Measurements from ENCODE around the gene TMEM35B.
"Not testable (repeated sequence)": the region's sequence is repeated elsewhere in the genome, so short reads cannot be mapped to it uniquely, and the experiment has no call there.

TMEM35B gene

DNA sequence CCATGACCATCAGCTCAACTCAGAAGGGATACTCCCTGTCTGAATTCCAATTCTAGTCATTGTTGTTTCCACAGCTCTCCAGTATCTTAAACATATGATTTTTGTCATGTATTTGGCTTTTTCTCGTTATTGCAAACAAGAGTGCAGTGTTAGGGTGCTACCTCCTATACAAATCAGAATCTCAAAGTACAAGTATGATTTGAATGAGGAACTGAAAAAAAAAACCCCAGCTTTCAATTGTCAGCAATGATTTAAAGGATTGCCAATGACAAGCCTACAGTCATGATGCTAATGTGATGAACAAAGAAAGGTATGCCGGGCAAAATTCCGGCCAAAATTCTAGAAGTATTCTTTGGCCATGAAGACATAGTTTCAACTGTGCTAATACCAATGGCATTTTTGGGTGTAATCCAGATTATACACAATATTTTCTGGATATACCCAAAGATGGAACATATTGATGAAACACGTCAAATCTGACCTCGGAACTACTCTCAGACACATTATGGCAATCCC, 14.9 kb downstream of the TMEM35B start:
- no peak for ATAC-seq
- TF ChIP-seq, protein P1, sequence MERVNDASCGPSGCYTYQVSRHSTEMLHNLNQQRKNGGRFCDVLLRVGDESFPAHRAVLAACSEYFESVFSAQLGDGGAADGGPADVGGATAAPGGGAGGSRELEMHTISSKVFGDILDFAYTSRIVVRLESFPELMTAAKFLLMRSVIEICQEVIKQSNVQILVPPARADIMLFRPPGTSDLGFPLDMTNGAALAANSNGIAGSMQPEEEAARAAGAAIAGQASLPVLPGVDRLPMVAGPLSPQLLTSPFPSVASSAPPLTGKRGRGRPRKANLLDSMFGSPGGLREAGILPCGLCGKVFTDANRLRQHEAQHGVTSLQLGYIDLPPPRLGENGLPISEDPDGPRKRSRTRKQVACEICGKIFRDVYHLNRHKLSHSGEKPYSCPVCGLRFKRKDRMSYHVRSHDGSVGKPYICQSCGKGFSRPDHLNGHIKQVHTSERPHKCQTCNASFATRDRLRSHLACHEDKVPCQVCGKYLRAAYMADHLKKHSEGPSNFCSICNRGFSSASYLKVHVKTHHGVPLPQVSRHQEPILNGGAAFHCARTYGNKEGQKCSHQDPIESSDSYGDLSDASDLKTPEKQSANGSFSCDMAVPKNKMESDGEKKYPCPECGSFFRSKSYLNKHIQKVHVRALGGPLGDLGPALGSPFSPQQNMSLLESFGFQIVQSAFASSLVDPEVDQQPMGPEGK (CRISPR knock-in tag; IDR thresholded peaks at IDR 0.05; ENCODE audit: borderline replicate concordance), result no peak
- TF ChIP-seq SNAI2 (CRISPR knock-in tag; IDR thresholded peaks at IDR 0.05) (no peak), CSDC2 (CRISPR knock-in tag; IDR thresholded peaks at IDR 0.05) (no peak), ZNF565 (CRISPR knock-in tag; conservative IDR thresholded peaks at IDR 0.05; ENCODE audit: low read depth) (no peak), ZFP30 (CRISPR knock-in tag; IDR thresholded peaks at IDR 0.05) (no peak), PPARA (CRISPR knock-in tag; IDR thresholded peaks at IDR 0.05; ENCODE audit: borderline replicate concordance) (no peak)
- TF ChIP-seq, protein P2, sequence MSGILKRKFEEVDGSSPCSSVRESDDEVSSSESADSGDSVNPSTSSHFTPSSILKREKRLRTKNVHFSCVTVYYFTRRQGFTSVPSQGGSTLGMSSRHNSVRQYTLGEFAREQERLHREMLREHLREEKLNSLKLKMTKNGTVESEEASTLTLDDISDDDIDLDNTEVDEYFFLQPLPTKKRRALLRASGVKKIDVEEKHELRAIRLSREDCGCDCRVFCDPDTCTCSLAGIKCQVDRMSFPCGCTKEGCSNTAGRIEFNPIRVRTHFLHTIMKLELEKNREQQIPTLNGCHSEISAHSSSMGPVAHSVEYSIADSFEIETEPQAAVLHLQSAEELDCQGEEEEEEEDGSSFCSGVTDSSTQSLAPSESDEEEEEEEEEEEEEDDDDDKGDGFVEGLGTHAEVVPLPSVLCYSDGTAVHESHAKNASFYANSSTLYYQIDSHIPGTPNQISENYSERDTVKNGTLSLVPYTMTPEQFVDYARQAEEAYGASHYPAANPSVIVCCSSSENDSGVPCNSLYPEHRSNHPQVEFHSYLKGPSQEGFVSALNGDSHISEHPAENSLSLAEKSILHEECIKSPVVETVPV (CRISPR knock-in tag; IDR thresholded peaks at IDR 0.05), result no peak

DNA sequence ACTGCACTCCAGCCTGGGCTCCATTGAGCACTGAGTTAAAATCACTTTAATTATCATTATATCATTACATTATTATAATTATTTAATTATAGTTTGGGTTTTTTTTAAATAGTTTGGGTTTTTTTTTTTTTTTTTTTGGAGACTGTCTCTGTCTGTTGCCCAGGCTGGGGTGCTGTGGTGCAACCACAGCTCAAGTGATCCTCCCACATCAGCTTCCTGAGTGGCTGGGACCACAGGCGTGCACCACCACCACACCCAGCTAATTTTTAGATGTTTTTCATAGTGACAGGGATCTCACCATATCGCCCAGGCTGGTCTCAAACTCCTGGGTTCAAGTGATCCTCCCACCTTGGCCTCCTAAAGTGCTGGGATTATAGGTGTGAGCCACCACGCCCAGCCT, 16.9 kb downstream of the TMEM35B start:
- ATAC-seq, result not testable (repeated sequence)

DNA sequence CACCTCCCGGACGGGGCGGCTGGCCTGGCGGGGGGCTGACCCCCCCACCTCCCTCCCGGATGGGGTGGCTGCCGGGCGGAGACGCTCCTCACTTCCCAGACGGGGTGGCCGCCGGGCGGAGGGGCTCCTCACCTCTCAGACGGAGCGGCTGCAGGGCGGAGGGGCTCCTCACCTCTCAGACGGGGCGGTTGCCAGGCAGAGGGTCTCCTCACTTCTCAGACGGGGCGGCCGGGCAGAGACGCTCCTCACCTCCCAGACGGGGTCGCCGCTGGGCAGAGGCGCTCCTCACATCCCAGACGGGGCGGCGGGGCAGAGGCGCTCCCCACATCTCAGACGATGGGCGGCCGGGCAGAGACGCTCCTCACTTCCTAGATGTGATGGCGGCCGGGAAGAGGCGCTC, 17.5 kb downstream of the TMEM35B start:
- ATAC-seq, result not testable (repeated sequence)

DNA sequence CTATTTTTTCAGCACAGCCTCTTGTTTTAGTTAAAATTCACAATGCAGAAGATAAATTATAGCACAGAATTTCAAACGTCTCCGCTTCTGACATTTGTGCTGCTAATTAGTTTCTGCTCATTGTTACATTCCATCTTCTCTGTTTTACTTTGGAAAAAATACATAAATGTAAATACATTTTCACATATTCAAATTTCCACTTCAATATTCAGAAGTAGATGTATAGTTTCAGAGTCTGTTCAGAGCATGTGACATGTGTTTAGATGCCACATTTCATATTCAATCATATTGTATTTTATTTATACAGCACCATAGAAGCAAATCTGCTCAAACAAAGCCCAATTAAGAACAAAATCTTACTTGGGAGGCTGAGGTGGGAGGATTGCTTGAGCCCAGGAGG, 19.6 kb downstream of the TMEM35B start:
- no peak for ATAC-seq
- TF ChIP-seq SNAI2 (CRISPR knock-in tag; IDR thresholded peaks at IDR 0.05), result no peak
- no peak for TF ChIP-seq ZNF8 (CRISPR knock-in tag; IDR thresholded peaks at IDR 0.05)
- TF ChIP-seq, protein P3, sequence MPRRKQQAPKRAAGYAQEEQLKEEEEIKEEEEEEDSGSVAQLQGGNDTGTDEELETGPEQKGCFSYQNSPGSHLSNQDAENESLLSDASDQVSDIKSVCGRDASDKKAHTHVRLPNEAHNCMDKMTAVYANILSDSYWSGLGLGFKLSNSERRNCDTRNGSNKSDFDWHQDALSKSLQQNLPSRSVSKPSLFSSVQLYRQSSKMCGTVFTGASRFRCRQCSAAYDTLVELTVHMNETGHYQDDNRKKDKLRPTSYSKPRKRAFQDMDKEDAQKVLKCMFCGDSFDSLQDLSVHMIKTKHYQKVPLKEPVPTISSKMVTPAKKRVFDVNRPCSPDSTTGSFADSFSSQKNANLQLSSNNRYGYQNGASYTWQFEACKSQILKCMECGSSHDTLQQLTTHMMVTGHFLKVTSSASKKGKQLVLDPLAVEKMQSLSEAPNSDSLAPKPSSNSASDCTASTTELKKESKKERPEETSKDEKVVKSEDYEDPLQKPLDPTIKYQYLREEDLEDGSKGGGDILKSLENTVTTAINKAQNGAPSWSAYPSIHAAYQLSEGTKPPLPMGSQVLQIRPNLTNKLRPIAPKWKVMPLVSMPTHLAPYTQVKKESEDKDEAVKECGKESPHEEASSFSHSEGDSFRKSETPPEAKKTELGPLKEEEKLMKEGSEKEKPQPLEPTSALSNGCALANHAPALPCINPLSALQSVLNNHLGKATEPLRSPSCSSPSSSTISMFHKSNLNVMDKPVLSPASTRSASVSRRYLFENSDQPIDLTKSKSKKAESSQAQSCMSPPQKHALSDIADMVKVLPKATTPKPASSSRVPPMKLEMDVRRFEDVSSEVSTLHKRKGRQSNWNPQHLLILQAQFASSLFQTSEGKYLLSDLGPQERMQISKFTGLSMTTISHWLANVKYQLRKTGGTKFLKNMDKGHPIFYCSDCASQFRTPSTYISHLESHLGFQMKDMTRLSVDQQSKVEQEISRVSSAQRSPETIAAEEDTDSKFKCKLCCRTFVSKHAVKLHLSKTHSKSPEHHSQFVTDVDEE (CRISPR knock-in tag; IDR thresholded peaks at IDR 0.05), result no peak
- TF ChIP-seq, protein P4, sequence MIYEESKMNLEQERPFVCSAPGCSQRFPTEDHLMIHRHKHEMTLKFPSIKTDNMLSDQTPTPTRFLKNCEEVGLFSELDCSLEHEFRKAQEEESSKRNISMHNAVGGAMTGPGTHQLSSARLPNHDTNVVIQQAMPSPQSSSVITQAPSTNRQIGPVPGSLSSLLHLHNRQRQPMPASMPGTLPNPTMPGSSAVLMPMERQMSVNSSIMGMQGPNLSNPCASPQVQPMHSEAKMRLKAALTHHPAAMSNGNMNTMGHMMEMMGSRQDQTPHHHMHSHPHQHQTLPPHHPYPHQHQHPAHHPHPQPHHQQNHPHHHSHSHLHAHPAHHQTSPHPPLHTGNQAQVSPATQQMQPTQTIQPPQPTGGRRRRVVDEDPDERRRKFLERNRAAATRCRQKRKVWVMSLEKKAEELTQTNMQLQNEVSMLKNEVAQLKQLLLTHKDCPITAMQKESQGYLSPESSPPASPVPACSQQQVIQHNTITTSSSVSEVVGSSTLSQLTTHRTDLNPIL (CRISPR knock-in tag; IDR thresholded peaks at IDR 0.05; ENCODE audit: low read depth), result no peak
- TF ChIP-seq ZC3H10 (CRISPR knock-in tag; IDR thresholded peaks at IDR 0.05), result no peak
- no peak for TF ChIP-seq OSR1 (CRISPR knock-in tag; IDR thresholded peaks at IDR 0.05)
- no peak for TF ChIP-seq CSDC2 (CRISPR knock-in tag; IDR thresholded peaks at IDR 0.05)
- TF ChIP-seq TOX (CRISPR knock-in tag; IDR thresholded peaks at IDR 0.05; ENCODE audit: borderline replicate concordance), result no peak
- TF ChIP-seq, protein P1 (CRISPR knock-in tag; IDR thresholded peaks at IDR 0.05; ENCODE audit: borderline replicate concordance), result no peak

DNA sequence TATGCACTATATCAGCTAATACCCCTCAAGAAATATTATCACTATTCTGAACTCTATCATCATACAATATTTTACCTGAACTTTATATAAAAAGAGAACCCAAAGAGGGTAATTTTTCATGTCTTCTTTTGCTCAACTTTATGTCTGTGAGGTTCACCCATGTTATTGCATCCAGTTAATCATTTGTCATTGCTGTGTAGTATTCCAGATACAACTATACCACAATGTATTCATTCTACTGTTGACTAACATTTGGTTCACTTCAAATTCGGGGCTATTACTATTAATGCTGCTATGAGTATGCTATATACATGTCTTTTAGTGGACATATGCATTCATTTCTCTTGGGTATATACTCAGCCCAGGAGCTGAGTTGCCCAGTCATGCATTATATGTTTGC, 34.7 kb downstream of the TMEM35B start:
- TF ChIP-seq PPARA (CRISPR knock-in tag; IDR thresholded peaks at IDR 0.05; ENCODE audit: borderline replicate concordance), result no peak
- TF ChIP-seq RARB (CRISPR knock-in tag; IDR thresholded peaks at IDR 0.05), result no peak
- TF ChIP-seq, protein P2 (CRISPR knock-in tag; IDR thresholded peaks at IDR 0.05), result no peak
- TF ChIP-seq, protein P1 (CRISPR knock-in tag; IDR thresholded peaks at IDR 0.05; ENCODE audit: borderline replicate concordance), result no peak
- no peak for TF ChIP-seq ZNF8 (CRISPR knock-in tag; IDR thresholded peaks at IDR 0.05)
- TF ChIP-seq, protein P5, sequence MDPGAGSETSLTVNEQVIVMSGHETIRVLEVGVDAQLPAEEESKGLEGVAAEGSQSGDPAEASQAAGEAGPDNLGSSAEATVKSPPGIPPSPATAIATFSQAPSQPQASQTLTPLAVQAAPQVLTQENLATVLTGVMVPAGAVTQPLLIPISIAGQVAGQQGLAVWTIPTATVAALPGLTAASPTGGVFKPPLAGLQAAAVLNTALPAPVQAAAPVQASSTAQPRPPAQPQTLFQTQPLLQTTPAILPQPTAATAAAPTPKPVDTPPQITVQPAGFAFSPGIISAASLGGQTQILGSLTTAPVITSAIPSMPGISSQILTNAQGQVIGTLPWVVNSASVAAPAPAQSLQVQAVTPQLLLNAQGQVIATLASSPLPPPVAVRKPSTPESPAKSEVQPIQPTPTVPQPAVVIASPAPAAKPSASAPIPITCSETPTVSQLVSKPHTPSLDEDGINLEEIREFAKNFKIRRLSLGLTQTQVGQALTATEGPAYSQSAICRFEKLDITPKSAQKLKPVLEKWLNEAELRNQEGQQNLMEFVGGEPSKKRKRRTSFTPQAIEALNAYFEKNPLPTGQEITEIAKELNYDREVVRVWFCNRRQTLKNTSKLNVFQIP (CRISPR knock-in tag; IDR thresholded peaks at IDR 0.05; ENCODE audit: borderline replicate concordance, low read depth), result no peak
- no peak for TF ChIP-seq ZC3H10 (CRISPR knock-in tag; IDR thresholded peaks at IDR 0.05)
- no peak for TF ChIP-seq TCF4 (CRISPR knock-in tag; IDR thresholded peaks at IDR 0.05; ENCODE audit: borderline replicate concordance)
- TF ChIP-seq GLIS3 (CRISPR knock-in tag; IDR thresholded peaks at IDR 0.05), result no peak
- no peak for TF ChIP-seq ZFP30 (CRISPR knock-in tag; IDR thresholded peaks at IDR 0.05)
- TF ChIP-seq ZFP3 (CRISPR knock-in tag; IDR thresholded peaks at IDR 0.05), result no peak
- no peak for ATAC-seq

Measured in SK-N-SH treated with all-trans-retinoic acid at 6 μM for 48 hours (cell line).